Thyroid gland (tissue), 4 donors: ENCODE data around the gene TMEM233. TPM values are rescaled to one million over a fixed set of nuclear protein-coding genes. Genes with fewer than 3 reads are reported as not detected.
A peak's percentile ranks its signal among the peaks of the same experiment; 100 is the strongest.

Experiments
- DNase-seq, 2 donors: peaks; one replicate each; pipeline ENCODE4 v3.0.0-alpha.2; 2019
- H3K27ac ChIP-seq, 3 donors: fragments of 200-600 bp; sonication (generic); 1 replicate in 2 of 3; 2 replicates in 1 of 3; pipeline ENCODE4 v1.5.1; 2016 to 2019; ENCODE audit warnings: mild to moderate bottlenecking in 1 of 3, moderate library complexity in 1 of 3
- H3K27me3 ChIP-seq: fragments of 200-600 bp; sonication (generic); one replicate; pipeline ENCODE4 v1.5.1; 2019
- H3K36me3 ChIP-seq, 2 donors: fragments of 200-600 bp; sonication (generic); one replicate each; pipeline ENCODE4 v1.5.1; 2016 to 2019
- H3K4me1 ChIP-seq, 2 donors: fragments of 200-600 bp; sonication (generic); one replicate each; pipeline ENCODE4 v1.5.1; 2017 to 2019
- H3K4me3 ChIP-seq, 3 donors: fragments of 200-600 bp; sonication (generic); replicated peaks in 1 of 3; 1 replicate in 2 of 3; 2 replicates in 1 of 3; pipeline ENCODE4 v1.5.1; 2016; ENCODE audit warnings: mild to moderate bottlenecking in 1 of 3
- H3K9me3 ChIP-seq: fragments of 200-600 bp; sonication (generic); one replicate; pipeline ENCODE4 v1.5.1; 2017
- CTCF ChIP-seq, 6 experiments: fragments of 200-600 bp in 3 of 6; fragments of 450-650 bp in 3 of 6; sonication (generic) in 3 of 6; IDR thresholded peaks; one replicate each; pipeline ENCODE4 v1.5.1; 2016 to 2019; ENCODE audit warnings: antibody characterized with exemption in 6 of 6, mild to moderate bottlenecking in 2 of 6, inconsistent platforms in 1 of 6, moderate library complexity in 1 of 6
- POLR2A ChIP-seq, 2 donors: fragments of 450-650 bp; IDR thresholded peaks; one replicate each; pipeline ENCODE4 v1.6.1; 2017; ENCODE audit warnings: antibody characterized with exemption in 2 of 2, mild to moderate bottlenecking in 2 of 2, moderate library complexity in 1 of 2
- WGBS, 2 donors: methylation state at CpG; one replicate each; pipeline ENCODE4 v1.1.5; 2017; 5-methylcytosine and 5-hydroxymethylcytosine counted together
- intact Hi-C: fragments of 100-400 bp; cut with DNase I; formaldehyde crosslinking; loops from one replicate; pipeline ENCODE4 v1.15.1; 2023
- total RNA-seq, 4 donors: library from RNA; depleted of rRNA; stranded (reverse); fragments of >200 nt; gene quantifications; one replicate each; pipeline ENCODE4 v1.2.3, GENCODE V29; 2016

TMEM233 gene
- total RNA-seq, 4 donors from 2014 or later, result 1.3 to 7.9 (median 4.4) TPM

DNA sequence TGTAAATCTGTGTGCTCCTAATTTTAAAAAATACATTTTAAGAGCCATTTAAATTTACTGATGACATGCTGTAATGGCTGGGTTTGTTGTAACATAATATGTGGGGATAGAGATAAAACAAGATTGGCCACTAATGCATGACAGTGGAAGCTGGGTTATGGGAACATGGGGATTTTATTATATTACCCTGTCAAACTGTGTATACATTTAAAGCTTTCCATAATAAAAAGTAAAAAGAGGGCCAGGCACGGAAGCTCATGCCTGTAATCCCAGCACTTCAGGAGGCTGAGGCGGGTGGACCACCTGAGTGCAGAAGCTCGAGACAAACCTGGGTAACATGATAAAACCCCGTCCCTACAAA is 9.1 kb downstream of the TMEM233 start:
- no peaks in the 10 kb centered on the region for H3K9me3 ChIP-seq
- H3K4me1 ChIP-seq, result peaks cover 29 to 31% of the 10 kb centered on the region in 2 donors
- peak overlapping the region; percentile 30 to 93 (median 82) for H3K27ac ChIP-seq
- no peaks in the 10 kb centered on the region for H3K36me3 ChIP-seq
- WGBS, 2 donors, result 89% methylated on average over 4 of the region's 4 CpGs
- H3K27me3 ChIP-seq, result no peaks in the 10 kb centered on the region
- no peak for TF ChIP-seq CTCF (IDR thresholded peaks at IDR 0.05)
- TF ChIP-seq POLR2A (IDR thresholded peaks at IDR 0.05), result no peak
- intact Hi-C loops, result no loop called here
- no peak for DNase-seq
- no peak overlapping the region for H3K4me3 ChIP-seq

- H3K4me1 ChIP-seq, result peaks cover 29 to 31% of the 10 kb centered on the region in 2 donors
- no peak overlapping the region for H3K4me3 ChIP-seq
- TF ChIP-seq CTCF (IDR thresholded peaks at IDR 0.05) (no peak), POLR2A (IDR thresholded peaks at IDR 0.05) (no peak)
- peak in 1 of 2 donors; percentile 9 for DNase-seq
- H3K36me3 ChIP-seq, result no peaks in the 10 kb centered on the region
- H3K27me3 ChIP-seq, result no peaks in the 10 kb centered on the region
- H3K27ac ChIP-seq, result peak overlapping the region; percentile 30 to 93 (median 82)
- H3K9me3 ChIP-seq, result no peaks in the 10 kb centered on the region
- 0 to 6% methylated on average over 2 of the region's 2 CpGs for WGBS, 2 donors
- intact Hi-C loops, result no loop called here
Measured at GRCh38 chr12:119603767-119604166, 10.2 kb downstream of the TMEM233 start.

- Histone ChIP-seq H3K36me3 (no peaks in the 10 kb centered on the region), H3K4me3 (no peak overlapping the region), H3K9me3 (no peaks in the 10 kb centered on the region), H3K4me1 (peaks cover 13 to 29% of the 10 kb centered on the region in 2 donors), H3K27me3 (no peaks in the 10 kb centered on the region), H3K27ac (peak overlapping the region in 2 of 3 donors; percentile 40 to 41)
- intact Hi-C loops, result no loop called here
- WGBS, 2 donors, result 73 to 81% methylated on average over 3 of the region's 3 CpGs
- no peak for DNase-seq
- no peak for TF ChIP-seq CTCF (IDR thresholded peaks at IDR 0.05)
- no peak for TF ChIP-seq POLR2A (IDR thresholded peaks at IDR 0.05)
Measured at GRCh38 chr12:119609358-119609757, 15.8 kb downstream of the TMEM233 start.

GRCh38 chr12:119613319-119613936 is 19.9 kb downstream of the TMEM233 start:
- TF ChIP-seq CTCF (IDR thresholded peaks at IDR 0.05), result no peak
- peak in 1 of 2 donors; percentile 64 for TF ChIP-seq POLR2A (IDR thresholded peaks at IDR 0.05)
- WGBS, 2 donors, result 43 to 56% methylated on average over 9 of the region's 9 CpGs
- H3K27ac ChIP-seq, result peak overlapping the region; percentile 78 to 89 (median 84)
- H3K27me3 ChIP-seq, result no peaks in the 10 kb centered on the region
- H3K9me3 ChIP-seq, result no peaks in the 10 kb centered on the region
- no peak overlapping the region for H3K4me3 ChIP-seq
- intact Hi-C loops, result no loop called here
- peaks cover 8 to 24% of the 10 kb centered on the region in 2 donors for H3K4me1 ChIP-seq
- peak; percentile 82 for DNase-seq
- no peaks in the 10 kb centered on the region for H3K36me3 ChIP-seq

- no peak overlapping the region for H3K4me3 ChIP-seq
- H3K4me1 ChIP-seq, result peaks cover 8 to 24% of the 10 kb centered on the region in 2 donors
- no peaks in the 10 kb centered on the region for H3K9me3 ChIP-seq
- DNase-seq, result no peak
- no peaks in the 10 kb centered on the region for H3K27me3 ChIP-seq
- no peaks in the 10 kb centered on the region for H3K36me3 ChIP-seq
- H3K27ac ChIP-seq, result peak overlapping the region in 2 of 3 donors; percentile 78 to 89
- no peak for TF ChIP-seq POLR2A (IDR thresholded peaks at IDR 0.05)
- TF ChIP-seq CTCF (IDR thresholded peaks at IDR 0.05), result no peak
- intact Hi-C loops, result no loop called here
Measured at GRCh38 chr12:119614705-119615104, 21.1 kb downstream of the TMEM233 start.
